Motor neuron (in vitro differentiated cells): ENCODE data around the gene HIPK1. TPM values are rescaled to one million over a fixed set of nuclear protein-coding genes. Genes with fewer than 3 reads are reported as not detected.
A peak's percentile ranks its signal among the peaks of the same experiment; 100 is the strongest.

Source experiments
- ATAC-seq, 8 experiments: fragments of 200-7000 bp; cut with Tn5 transposase; replicated peaks in 6 of 8; 2 replicates each; pipeline ENCODE4 v1.8.0; 2021; ENCODE audit warnings: mild to moderate bottlenecking in 8 of 8, moderate library complexity in 8 of 8
- H3K27ac ChIP-seq, 2 donors: fragments of 250-450 bp; sonication (Bioruptor Pico); 2 replicates each; pipeline ENCODE4 v1.9.0; 2021; ENCODE audit warnings: antibody characterized with exemption in 2 of 2, mild to moderate bottlenecking in 2 of 2, moderate library complexity in 1 of 2
- H3K4me1 ChIP-seq, 2 donors: fragments of 250-450 bp; sonication (Bioruptor Pico); replicated peaks in 1 of 2; 2 replicates each; pipeline ENCODE4 v1.6.1; 2021; ENCODE audit warnings: antibody characterized with exemption in 2 of 2, mild to moderate bottlenecking in 2 of 2, moderate library complexity in 1 of 2
- H3K4me3 ChIP-seq, 5 donors: fragments of 250-450 bp; sonication (Bioruptor Pico); 2 replicates each; pipeline ENCODE4 v1.9.0; 2021; ENCODE audit warnings: antibody characterized with exemption in 5 of 5, mild to moderate bottlenecking in 5 of 5, moderate library complexity in 4 of 5
- WGBS, 10 experiments: fragments of 450-650 bp; shearing (Covaris generic); methylation state at CpG; one replicate each; pipeline ENCODE4 v1.0.0; 2022; 5-methylcytosine and 5-hydroxymethylcytosine counted together
- in situ Hi-C, 9 experiments: fragments of 400-800 bp; cut with MboI; loops; one replicate each; pipeline ENCODE4 v1.15.0; 2021; ENCODE audit warnings: low sequenced_read_pairs in 9 of 9, low pct_unique_long_range_greater_than_20kb in 2 of 9; ENCODE audit not compliant: unreplicated experiment in 9 of 9
- total RNA-seq, 8 experiments: library from RNA; unstranded; fragments of 300-600 nt; gene quantifications; 2 replicates each; pipeline versions ENCODE4 v1.2.3 to v1.2.4, GENCODE V29; 2022

Gene HIPK1
- total RNA-seq, 8 experiments from 2014 or later: 12.5 to 59.5 (median 30.9) TPM

- no peak overlapping the region for H3K4me3 ChIP-seq
- WGBS, 10 experiments: 75 to 100% (median 91%) methylated on average over 1 to 3 of the region's 3 CpGs; no CpG with 5 or more reads in 1 of the 10 experiments
- peaks cover 9 to 12% of the 10 kb centered on the region in 2 donors for H3K4me1 ChIP-seq
- no peak for ATAC-seq
- in situ Hi-C loops: loop anchor here in 1 of 9 experiments (25.0 kb wide), 1 partner anchor 89 kb away; the partner anchor contains the start of gene RSBN1
- H3K27ac ChIP-seq: no peak overlapping the region
These were observed 27.9 kb upstream of the HIPK1 start for GRCh38 chr1:113901191-113901590.

- Histone ChIP-seq H3K4me1 (peaks cover 10 to 14% of the 10 kb centered on the region in 2 donors), H3K4me3 (peak overlapping the region; percentile 48 to 71 (median 58)), H3K27ac (peak overlapping the region; percentile 88 to 90)
- in situ Hi-C loops: loop anchor here in 1 of 9 experiments (25.0 kb wide), 1 partner anchor 91 kb away; the partner anchor contains the start of gene RSBN1
- no peak for ATAC-seq
- WGBS, 10 experiments: 8 to 100% (median 37%) methylated on average over 1 to 7 of the region's 7 CpGs
These were observed 25.4 kb upstream of the HIPK1 start for GRCh38 chr1:113903501-113904292.

- peak in 1 of 8 experiments; percentile 41 for ATAC-seq
- in situ Hi-C loops: loop anchor here in 1 of 9 experiments (25.0 kb wide), 1 partner anchor 92 kb away; the partner anchor contains the start of gene RSBN1
- H3K4me1 ChIP-seq: peaks cover 10 to 14% of the 10 kb centered on the region in 2 donors
- peak overlapping the region; percentile 88 to 90 for H3K27ac ChIP-seq
- WGBS, 10 experiments: 0 to 2% (median 0%) methylated on average over 1 to 10 of the region's 11 CpGs; no CpG with 5 or more reads in 2 of the 10 experiments
- peak overlapping the region; percentile 48 to 71 (median 58) for H3K4me3 ChIP-seq
These were observed 24.8 kb upstream of the HIPK1 start for GRCh38 chr1:113904293-113904673.

GRCh38 chr1:113904674-113905434 lies 24.3 kb upstream of the HIPK1 start, which contains the start of the genes AP4B1 and DCLRE1B:
Gene AP4B1 (minus strand): TSS chr1:113904799. CDS start chr1:113904717, 82 bp downstream.
Gene DCLRE1B (plus strand): TSS chr1:113905326. CDS start chr1:113905587, 261 bp downstream.
- peak; percentile 88 to 93 (median 92) for ATAC-seq
- in situ Hi-C loops: loop anchor here in 1 of 9 experiments (25.0 kb wide), 1 partner anchor 93 kb away; the partner anchor contains the start of gene RSBN1
- peak within 1 kb of the TSS; percentile 88 to 90 for H3K27ac ChIP-seq
- WGBS, 10 experiments: 0 to 4% (median 0%) methylated on average over 5 to 23 of the region's 67 CpGs; no CpG with 5 or more reads in 2 of the 10 experiments
- H3K4me3 ChIP-seq: peak within 1 kb of the TSS; percentile 48 to 71 (median 58)
- peaks cover 10 to 14% of the 10 kb centered on the region in 2 donors for H3K4me1 ChIP-seq

- peak in 3 of 8 experiments; percentile 0 to 1 (median 0) for ATAC-seq
- peak overlapping the region; percentile 48 to 71 (median 58) for H3K4me3 ChIP-seq
- H3K27ac ChIP-seq: peak overlapping the region in 1 of 2 donors; percentile 17
- in situ Hi-C loops: loop anchor here in 1 of 9 experiments (25.0 kb wide), 1 partner anchor 93 kb away; the partner anchor contains the start of gene RSBN1
- H3K4me1 ChIP-seq: peaks cover 10 to 14% of the 10 kb centered on the region in 2 donors
- 0% methylated on average over 2 to 9 of the region's 17 CpGs; no CpG with 5 or more reads in 4 of the 10 experiments for WGBS, 10 experiments
These were observed 23.7 kb upstream of the HIPK1 start for GRCh38 chr1:113905435-113905861.

GRCh38 chr1:113912594-113913311 lies 16.4 kb upstream of the HIPK1 start:
- H3K4me3 ChIP-seq: no peak overlapping the region
- ATAC-seq: peak in 5 of 8 experiments; percentile 31 to 96 (median 78)
- no peak overlapping the region for H3K27ac ChIP-seq
- 62 to 100% (median 85%) methylated on average over 1 to 6 of the region's 6 CpGs for WGBS, 10 experiments
- no peaks in the 10 kb centered on the region for H3K4me1 ChIP-seq
- in situ Hi-C loops: loop anchor here in 1 of 9 experiments (25.0 kb wide), 1 partner anchor 100 kb away; the partner anchor contains the start of gene RSBN1

- no peak for ATAC-seq
These were observed 15.8 kb upstream of the HIPK1 start for GRCh38 chr1:113913312-113913668.

GRCh38 chr1:113913887-113914664 lies 15.0 kb upstream of the HIPK1 start:
- 80 to 100% (median 94%) methylated on average over 1 to 5 of the region's 5 CpGs; no CpG with 5 or more reads in 2 of the 10 experiments for WGBS, 10 experiments
- no peak for ATAC-seq
- no peaks in the 10 kb centered on the region for H3K4me1 ChIP-seq
- in situ Hi-C loops: loop anchor here in 1 of 9 experiments (25.0 kb wide), 1 partner anchor 102 kb away; the partner anchor contains the start of gene RSBN1
- no peak overlapping the region for H3K27ac ChIP-seq
- no peak overlapping the region for H3K4me3 ChIP-seq

More at GRCh38 chr1:113913312-113913668, 15.8 kb upstream of the HIPK1 start:
- H3K4me3 ChIP-seq: no peak overlapping the region
- 40 to 88% (median 79%) methylated on average over 1 to 3 of the region's 3 CpGs; no CpG with 5 or more reads in 3 of the 10 experiments for WGBS, 10 experiments
- in situ Hi-C loops: loop anchor here in 1 of 9 experiments (25.0 kb wide), 1 partner anchor 101 kb away; the partner anchor contains the start of gene RSBN1
- no peak overlapping the region for H3K27ac ChIP-seq
- H3K4me1 ChIP-seq: no peaks in the 10 kb centered on the region

- ATAC-seq: no peak
- in situ Hi-C loops: loop anchor here in 1 of 9 experiments (25.0 kb wide), 1 partner anchor 105 kb away; the partner anchor contains the start of gene RSBN1
- H3K27ac ChIP-seq: no peak overlapping the region
- WGBS, 10 experiments: 80 to 100% (median 93%) methylated on average over 1 to 5 of the region's 5 CpGs; no CpG with 5 or more reads in 3 of the 10 experiments
- H3K4me1 ChIP-seq: no peaks in the 10 kb centered on the region
- H3K4me3 ChIP-seq: no peak overlapping the region
These were observed 12.2 kb upstream of the HIPK1 start for GRCh38 chr1:113916974-113917373.

GRCh38 chr1:113917400-113918082 lies 11.6 kb upstream of the HIPK1 start:
- Histone ChIP-seq H3K4me1 (no peaks in the 10 kb centered on the region), H3K27ac (no peak overlapping the region), H3K4me3 (no peak overlapping the region)
- in situ Hi-C loops: loop anchor here in 1 of 9 experiments (25.0 kb wide), 1 partner anchor 105 kb away; the partner anchor contains the start of gene RSBN1
- 67 to 100% (median 91%) methylated on average over 1 to 2 of the region's 2 CpGs; no CpG with 5 or more reads in 2 of the 10 experiments for WGBS, 10 experiments
- no peak for ATAC-seq

GRCh38 chr1:113918243-113918642 lies 10.9 kb upstream of the HIPK1 start:
- no peak overlapping the region for H3K4me3 ChIP-seq
- no peaks in the 10 kb centered on the region for H3K4me1 ChIP-seq
- no peak for ATAC-seq
- in situ Hi-C loops: loop anchor here in 1 of 9 experiments (25.0 kb wide), 1 partner anchor 106 kb away; the partner anchor contains the start of gene RSBN1
- no peak overlapping the region for H3K27ac ChIP-seq
